GM12874 (cell line): ENCODE measurements around the gene CAB39L.

Experiments used
- CTCF ChIP-seq: IDR thresholded peaks from 2 replicates; pipeline ENCODE4 v1.5.1; 2011; ENCODE audit warnings: low read depth, mild to moderate bottlenecking, control low read depth, low read length, moderate library complexity; ENCODE audit not compliant: insufficient read depth

The CAB39L gene

GRCh38 chr13:49452725-49453457 is 9.0 kb upstream of the CAB39L start:
- no peak for TF ChIP-seq CTCF

- no peak for TF ChIP-seq CTCF
Measured at GRCh38 chr13:49450105-49450819, 6.4 kb upstream of the CAB39L start.

GRCh38 chr13:49448753-49449152 is 4.9 kb upstream of the CAB39L start:
- no peak for TF ChIP-seq CTCF

GRCh38 chr13:49446473-49446872 is 2.6 kb upstream of the CAB39L start:
- TF ChIP-seq CTCF, result no peak

- no peak for TF ChIP-seq CTCF
Measured at GRCh38 chr13:49444524-49445395, 896 bp upstream of the CAB39L start.

GRCh38 chr13:49443357-49443703 is 534 bp downstream of the CAB39L start:
- no peak for TF ChIP-seq CTCF

GRCh38 chr13:49441846-49442245 is 2.0 kb downstream of the CAB39L start:
- TF ChIP-seq CTCF, result no peak
